DND-41 (cell line): ENCODE data around the gene PLA2G4E.

Experiments used
- EZH2 ChIP-seq: IDR thresholded peaks from 3 replicates; pipeline ENCODE4 v1.6.1; 2012; ENCODE audit warnings: borderline replicate concordance, low read depth, mild to moderate bottlenecking, moderate library complexity, low read length, inconsistent platforms; ENCODE audit not compliant: severe bottlenecking
- TF ChIP-seq, protein P1 (sequence below): IDR thresholded peaks from 2 replicates; pipeline ENCODE4 v1.5.1; 2012; ENCODE audit warnings: borderline replicate concordance, low read length, moderate library complexity, mild to moderate bottlenecking; ENCODE audit not compliant: poor library complexity, severe bottlenecking; ENCODE audit errors: extremely low read depth

DNA sequence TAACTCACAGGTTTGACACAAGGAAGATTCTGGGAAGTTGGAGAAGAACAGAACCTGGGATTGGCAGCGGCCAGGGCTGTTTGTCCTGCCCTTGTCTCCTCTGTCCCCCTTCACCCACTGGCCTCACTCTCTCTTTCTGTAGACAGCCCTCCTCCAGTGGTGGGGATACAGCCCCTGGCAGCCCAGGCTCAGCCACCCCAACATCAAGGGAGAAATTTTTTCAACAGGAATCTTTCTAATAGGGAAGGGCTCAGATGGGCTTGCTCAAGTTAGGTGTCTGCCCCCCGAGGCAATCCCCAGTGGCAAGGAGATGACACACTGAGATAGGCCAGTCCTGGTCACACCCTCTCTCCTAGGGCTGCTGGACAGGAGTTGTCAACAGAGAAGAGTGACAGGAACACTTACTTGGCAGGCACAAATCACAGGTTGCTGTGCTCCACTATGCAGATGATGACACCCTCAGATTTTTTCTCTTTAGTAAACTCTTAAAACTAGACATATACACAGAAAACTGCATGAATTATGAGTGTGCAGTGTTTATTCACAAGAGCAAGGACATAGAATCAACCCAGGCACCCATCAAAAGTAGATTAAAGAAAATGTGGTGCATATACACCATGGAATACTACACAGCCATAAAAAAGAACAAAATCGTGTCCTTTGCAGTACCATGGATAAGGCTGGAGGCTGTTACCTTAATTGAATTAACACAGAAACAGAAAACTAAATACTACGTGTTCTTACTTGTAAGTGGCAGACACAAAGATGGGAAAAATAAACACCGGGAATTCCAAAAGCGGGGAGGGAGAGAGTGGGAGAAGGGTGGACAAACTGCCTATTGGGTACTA is 37.2 kb upstream of the PLA2G4E start:
- TF ChIP-seq, protein P1, sequence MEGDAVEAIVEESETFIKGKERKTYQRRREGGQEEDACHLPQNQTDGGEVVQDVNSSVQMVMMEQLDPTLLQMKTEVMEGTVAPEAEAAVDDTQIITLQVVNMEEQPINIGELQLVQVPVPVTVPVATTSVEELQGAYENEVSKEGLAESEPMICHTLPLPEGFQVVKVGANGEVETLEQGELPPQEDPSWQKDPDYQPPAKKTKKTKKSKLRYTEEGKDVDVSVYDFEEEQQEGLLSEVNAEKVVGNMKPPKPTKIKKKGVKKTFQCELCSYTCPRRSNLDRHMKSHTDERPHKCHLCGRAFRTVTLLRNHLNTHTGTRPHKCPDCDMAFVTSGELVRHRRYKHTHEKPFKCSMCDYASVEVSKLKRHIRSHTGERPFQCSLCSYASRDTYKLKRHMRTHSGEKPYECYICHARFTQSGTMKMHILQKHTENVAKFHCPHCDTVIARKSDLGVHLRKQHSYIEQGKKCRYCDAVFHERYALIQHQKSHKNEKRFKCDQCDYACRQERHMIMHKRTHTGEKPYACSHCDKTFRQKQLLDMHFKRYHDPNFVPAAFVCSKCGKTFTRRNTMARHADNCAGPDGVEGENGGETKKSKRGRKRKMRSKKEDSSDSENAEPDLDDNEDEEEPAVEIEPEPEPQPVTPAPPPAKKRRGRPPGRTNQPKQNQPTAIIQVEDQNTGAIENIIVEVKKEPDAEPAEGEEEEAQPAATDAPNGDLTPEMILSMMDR = no peak
- no peak for TF ChIP-seq EZH2
